Measurements from ENCODE around the gene C16orf89.
"Not testable (repeated sequence)": the region's sequence is repeated elsewhere in the genome, so short reads cannot be mapped to it uniquely, and the experiment has no call there.

C16orf89 gene

GRCh38 chr16:5059386-5060072 is 6.2 kb downstream of the C16orf89 start:
- DNase-seq, result no peak

GRCh38 chr16:5058476-5058875 is 7.3 kb downstream of the C16orf89 start:
- no peak for DNase-seq

GRCh38 chr16:5056352-5056751 is 9.4 kb downstream of the C16orf89 start:
- DNase-seq, result peak; percentile 60

GRCh38 chr16:5054876-5055865 is 10.6 kb downstream of the C16orf89 start:
- no peak for DNase-seq

DNA sequence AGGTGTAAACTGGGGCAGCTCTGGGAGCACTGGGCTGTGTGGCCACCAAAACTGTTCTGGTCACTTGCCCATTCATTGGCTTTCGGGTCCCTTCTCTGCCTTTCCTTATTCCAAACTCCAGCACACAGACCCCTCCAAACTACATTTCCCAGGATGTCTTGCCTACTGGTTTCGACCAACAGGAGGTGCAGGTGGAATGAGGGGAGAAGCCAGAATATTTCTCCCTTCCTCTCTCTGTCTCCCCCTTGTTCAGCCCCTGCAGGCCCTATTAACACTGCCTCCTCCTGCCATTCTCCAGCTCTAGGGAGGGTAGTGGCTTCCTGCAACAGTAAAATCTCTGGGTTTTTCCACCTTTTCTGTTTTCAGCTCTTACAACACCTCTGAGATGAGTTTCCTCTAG is 18.8 kb downstream of the C16orf89 start:
- no peak for DNase-seq

GRCh38 chr16:5045499-5046115 is 20.1 kb downstream of the C16orf89 start:
- no peak for DNase-seq

DNA sequence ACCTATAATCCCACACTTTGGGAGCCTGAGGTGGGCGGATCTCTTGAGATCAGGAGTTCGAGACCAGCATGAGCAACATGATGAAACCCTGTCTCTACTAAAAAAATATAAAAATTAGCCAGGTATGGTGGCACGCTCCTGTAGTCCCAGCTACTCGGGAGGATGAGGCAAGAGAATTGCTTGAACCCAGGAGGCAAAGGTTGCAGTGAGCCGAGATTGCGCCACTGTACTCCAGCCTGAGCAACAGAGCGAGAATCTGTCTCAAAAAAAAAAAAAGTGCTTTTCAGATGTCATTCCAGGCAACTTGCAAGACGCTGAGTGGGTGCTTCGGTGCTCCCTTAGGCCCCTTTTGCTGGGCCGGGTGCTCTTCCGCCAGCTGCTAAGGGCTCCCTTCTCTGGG is 21.2 kb downstream of the C16orf89 start:
- DNase-seq, result not testable (repeated sequence)

GRCh38 chr16:5044011-5044540 is 21.7 kb downstream of the C16orf89 start:
- no peak for DNase-seq

- no peak for DNase-seq
These were observed 23.1 kb downstream of the C16orf89 start for GRCh38 chr16:5042574-5043171.

DNA sequence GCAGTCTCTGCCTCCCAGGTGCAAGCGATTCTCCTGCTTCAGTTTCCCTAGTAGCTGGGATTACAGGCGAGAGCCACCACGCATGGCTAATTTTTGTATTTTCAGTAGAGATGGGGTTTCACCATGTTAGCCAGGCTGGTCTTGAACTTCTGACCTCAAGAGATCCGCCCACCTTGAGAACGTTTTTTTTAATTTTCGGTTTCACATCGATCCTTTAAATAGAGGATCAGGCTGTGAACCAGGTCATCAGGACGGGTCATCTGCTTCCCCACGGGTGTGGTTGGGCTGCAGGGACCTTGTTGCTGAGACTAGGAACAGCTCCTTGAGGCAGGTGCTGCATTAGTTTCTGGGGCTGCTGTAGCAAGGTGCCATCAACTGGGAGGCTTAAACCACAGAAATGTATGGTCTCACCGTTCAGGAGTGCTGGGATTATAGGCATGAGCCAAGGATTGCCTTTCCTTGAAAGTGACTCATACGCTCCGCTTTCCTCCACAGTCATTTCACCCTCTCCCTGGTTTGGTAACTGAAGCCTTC is 24.1 kb downstream of the C16orf89 start:
- DNase-seq, result no peak

DNA sequence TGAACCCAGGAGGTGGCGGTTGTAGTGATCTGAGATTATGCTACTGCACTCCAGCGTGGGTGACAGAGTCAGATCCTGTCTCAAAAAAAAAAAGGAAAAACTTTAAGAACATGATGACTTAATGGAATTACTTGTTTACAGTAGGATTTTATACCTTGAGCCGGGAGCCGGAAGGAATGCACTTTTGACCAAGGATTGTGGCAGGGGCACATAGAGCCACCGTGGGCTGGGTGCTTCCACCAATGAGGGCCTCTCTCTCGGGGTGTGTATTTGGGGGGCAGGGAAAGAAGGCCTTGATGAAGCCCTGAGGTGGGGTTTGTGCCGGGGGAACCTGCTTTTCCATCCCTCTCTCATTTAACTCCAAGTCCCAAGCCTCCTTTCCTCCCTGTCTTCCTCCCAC is 25.3 kb downstream of the C16orf89 start:
- no peak for DNase-seq

- DNase-seq, result no peak
These were observed 29.3 kb downstream of the C16orf89 start for GRCh38 chr16:5036228-5037156.

DNA sequence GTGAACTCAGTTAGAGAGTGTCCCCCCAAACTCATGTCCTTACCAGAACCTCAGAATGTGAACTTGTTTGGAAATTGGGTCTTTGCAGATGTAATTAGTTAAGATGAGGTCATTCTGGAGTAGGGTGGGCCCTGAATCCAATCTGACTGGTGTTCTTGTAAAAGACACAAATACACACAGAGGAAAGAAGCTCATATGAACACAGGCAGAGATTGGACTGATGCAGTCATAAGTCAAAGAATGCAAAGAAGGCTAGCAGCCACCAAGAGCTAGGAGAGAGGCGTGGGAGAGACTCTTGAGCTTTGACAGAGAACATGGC is 29.9 kb downstream of the C16orf89 start:
- no peak for DNase-seq

GRCh38 chr16:5034167-5034523 is 31.6 kb downstream of the C16orf89 start:
- no peak for DNase-seq

DNA sequence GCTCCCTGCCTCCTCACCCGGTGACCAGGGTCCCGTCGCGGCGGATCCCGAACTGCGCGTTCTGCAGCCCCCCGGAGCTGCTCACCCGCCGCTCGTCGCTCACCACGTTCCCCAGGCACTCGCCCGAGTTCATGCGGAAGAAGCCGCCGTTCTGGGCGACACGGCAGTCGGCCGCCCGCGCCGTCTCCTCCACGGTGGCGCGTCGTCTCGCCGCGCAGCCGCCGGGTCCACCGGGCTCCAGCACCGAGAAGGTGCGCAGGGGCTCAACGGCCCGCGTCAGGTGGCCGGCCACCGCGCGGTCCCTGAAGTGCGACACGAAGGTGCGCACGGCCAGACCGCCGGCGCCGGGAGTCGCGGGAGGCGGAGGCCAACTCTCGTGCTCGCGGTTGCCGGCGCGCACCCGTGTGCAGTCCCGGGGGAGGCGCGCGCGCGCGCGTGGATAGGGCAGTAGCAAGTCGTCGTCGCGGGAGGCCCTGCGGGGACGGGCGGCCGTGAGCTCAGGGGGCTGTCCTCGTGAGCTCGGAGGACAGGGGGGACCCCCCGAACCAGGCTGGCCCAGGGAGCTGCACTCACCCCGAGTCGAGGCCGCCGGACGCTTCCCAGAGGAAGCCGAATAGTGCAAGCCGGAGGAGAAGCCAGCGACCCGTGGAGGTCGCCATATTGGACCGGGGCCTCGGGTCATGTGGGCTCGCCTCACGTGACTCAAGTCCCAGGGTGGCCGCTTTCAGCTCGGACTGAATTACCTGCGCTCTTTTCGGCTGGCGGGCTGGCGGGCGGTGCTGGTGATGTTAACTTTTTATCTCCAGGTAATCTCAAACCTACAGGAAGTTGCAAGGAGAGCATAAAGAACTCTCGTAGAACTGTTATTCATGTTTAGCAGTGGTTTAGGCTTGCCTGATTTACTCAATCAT is 32.2 kb downstream of the C16orf89 start, which contains the start of gene NAGPA:
TSS of gene NAGPA (minus strand) at position 680 of the 911 bp plus-strand sequence. CDS start at position 659, 21 bp downstream.
- peak; percentile 86 for DNase-seq

DNA sequence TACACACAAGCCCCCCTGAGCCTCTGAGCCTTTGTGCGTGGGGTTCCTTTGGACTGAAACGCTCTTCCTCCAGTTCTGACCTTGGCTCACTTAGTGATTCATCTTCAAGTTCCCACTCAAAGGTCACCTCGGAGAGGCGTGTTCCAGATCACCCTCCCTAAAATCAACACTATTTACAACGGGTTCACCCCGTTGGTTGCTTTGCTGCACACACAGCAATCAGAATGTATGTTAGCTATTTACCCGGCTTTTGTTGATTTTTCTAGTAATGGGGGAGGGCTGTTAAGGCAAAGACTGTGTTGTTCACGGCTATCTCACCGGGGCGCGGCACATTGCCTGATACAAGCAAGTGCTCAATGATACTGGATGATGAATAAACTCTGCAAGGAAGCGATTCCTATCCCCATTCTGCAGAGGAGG is 33.0 kb downstream of the C16orf89 start:
- DNase-seq, result no peak

DNA sequence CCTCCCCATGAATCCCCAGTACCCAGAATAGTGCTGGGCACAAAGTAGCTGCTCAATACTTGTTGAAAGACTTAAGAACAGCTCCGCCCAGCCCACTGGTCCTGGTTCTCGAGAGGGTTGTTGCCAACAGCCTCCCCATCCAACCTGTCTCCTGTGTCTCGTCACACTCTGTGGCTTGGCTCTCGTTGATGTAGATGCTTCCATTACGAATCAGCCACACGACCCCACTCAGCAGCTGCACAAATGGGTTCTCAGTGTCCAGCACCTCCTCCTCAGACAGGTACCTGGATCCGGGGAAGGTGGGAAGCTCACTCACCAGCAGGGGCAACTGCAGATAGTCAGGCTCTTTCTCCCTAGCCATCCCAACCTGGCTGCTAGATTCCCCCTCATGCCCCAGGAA is 34.2 kb downstream of the C16orf89 start:
- DNase-seq, result no peak

DNA sequence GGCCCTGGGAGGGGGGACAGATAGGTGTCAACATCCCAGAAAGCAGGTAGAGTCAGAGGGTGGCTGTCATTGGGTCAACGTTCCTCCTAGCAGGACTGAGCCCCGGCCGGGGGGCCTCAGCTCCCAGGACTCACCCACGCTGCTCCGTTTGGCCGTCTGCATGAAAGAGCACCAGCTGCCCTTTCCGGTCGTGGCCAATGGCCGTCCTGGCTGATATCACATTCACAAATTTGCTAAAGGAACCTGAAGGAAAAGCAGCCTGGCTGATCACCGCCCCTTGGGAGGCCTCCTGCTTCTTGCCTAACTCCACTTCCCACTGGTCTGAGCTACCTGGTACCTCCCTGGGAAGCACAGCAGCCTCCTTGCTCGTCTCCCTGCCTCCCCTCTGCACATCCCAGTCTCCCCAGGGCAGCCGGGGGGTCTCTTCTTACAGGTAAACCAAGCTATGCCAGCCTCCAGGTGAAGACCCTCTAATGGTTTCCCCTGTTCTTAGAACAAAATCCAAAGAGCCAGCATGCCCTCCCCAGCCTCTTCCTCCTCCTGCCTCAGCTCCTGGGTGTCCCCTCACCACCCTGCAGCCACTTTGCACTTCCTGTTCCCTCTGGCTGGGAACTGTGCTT is 35.4 kb downstream of the C16orf89 start:
- no peak for DNase-seq

- no peak for DNase-seq
These were observed 36.7 kb downstream of the C16orf89 start for GRCh38 chr16:5028950-5029475.

Data from CD4-positive, alpha-beta T cell treated with Interleukin-6 for 4 hours (primary cell).